GM23338 (cell line): ENCODE data around the gene APAF1.

ENCODE experiments used
- EZH2 ChIP-seq: fragments of 200-600 bp; sonication (generic); IDR thresholded peaks from one replicate; pipeline ENCODE4 v1.8.0; 2017; ENCODE audit warnings: antibody characterized with exemption, mild to moderate bottlenecking, low read depth; ENCODE audit not compliant: unreplicated experiment
- JUNB ChIP-seq: IDR thresholded peaks from one replicate; pipeline ENCODE4 v1.6.1; 2016; ENCODE audit warnings: antibody characterized with exemption; ENCODE audit not compliant: unreplicated experiment
- NANOG ChIP-seq: IDR thresholded peaks from 2 replicates; pipeline ENCODE4 v1.6.1; 2016; ENCODE audit warnings: antibody characterized with exemption, borderline replicate concordance
- POLR2AphosphoS5 ChIP-seq: IDR thresholded peaks from 2 replicates; pipeline ENCODE4 v1.6.1; 2016; ENCODE audit warnings: antibody characterized with exemption, low read depth
- STAT1 ChIP-seq: IDR thresholded peaks from one replicate; pipeline ENCODE4 v1.6.1; 2016; ENCODE audit warnings: antibody characterized with exemption; ENCODE audit not compliant: unreplicated experiment
- TF ChIP-seq, protein P1 (sequence below), 2 experiments: fragments of 200-600 bp in 1 of 2; sonication (generic) in 1 of 2; conservative IDR thresholded peaks; 2 replicates each; pipeline versions ENCODE4 v1.5.1 to v1.6.1; 2016 to 2017; ENCODE audit warnings: antibody characterized with exemption in 2 of 2, low read depth in 2 of 2, mild to moderate bottlenecking in 2 of 2, moderate library complexity in 1 of 2
- TF ChIP-seq, protein P2 (sequence below): IDR thresholded peaks from one replicate; pipeline ENCODE4 v1.6.1; 2018; ENCODE audit warnings: antibody characterized with exemption; ENCODE audit not compliant: unreplicated experiment

DNA sequence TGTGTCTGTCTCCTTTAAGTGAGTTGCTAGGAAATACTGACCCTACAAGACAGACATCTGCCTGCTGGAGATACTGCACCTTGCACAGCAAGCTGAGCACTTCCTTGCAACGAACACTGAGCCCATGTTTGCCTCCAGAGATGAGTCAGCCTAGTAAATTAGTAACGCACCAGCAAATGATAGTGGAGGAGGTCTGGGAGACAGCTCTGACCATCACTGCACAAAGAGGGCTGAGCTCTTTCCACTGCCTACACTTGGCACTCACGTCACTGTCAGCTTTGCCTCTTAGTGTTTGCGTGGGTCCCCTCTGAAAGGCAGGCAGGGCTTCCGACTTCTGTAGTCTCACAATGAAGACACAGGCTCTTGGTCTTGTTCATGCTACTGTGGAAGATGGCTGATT, 109.0 kb downstream of the APAF1 start:
- TF ChIP-seq POLR2AphosphoS5 (no peak), JUNB (no peak), STAT1 (no peak), EZH2 (no peak), NANOG (no peak)
- TF ChIP-seq, protein P1, sequence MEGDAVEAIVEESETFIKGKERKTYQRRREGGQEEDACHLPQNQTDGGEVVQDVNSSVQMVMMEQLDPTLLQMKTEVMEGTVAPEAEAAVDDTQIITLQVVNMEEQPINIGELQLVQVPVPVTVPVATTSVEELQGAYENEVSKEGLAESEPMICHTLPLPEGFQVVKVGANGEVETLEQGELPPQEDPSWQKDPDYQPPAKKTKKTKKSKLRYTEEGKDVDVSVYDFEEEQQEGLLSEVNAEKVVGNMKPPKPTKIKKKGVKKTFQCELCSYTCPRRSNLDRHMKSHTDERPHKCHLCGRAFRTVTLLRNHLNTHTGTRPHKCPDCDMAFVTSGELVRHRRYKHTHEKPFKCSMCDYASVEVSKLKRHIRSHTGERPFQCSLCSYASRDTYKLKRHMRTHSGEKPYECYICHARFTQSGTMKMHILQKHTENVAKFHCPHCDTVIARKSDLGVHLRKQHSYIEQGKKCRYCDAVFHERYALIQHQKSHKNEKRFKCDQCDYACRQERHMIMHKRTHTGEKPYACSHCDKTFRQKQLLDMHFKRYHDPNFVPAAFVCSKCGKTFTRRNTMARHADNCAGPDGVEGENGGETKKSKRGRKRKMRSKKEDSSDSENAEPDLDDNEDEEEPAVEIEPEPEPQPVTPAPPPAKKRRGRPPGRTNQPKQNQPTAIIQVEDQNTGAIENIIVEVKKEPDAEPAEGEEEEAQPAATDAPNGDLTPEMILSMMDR (conservative IDR thresholded peaks at IDR 0.05; ENCODE audit: low read depth in 2 of 2) = no peak
- TF ChIP-seq, protein P2, sequence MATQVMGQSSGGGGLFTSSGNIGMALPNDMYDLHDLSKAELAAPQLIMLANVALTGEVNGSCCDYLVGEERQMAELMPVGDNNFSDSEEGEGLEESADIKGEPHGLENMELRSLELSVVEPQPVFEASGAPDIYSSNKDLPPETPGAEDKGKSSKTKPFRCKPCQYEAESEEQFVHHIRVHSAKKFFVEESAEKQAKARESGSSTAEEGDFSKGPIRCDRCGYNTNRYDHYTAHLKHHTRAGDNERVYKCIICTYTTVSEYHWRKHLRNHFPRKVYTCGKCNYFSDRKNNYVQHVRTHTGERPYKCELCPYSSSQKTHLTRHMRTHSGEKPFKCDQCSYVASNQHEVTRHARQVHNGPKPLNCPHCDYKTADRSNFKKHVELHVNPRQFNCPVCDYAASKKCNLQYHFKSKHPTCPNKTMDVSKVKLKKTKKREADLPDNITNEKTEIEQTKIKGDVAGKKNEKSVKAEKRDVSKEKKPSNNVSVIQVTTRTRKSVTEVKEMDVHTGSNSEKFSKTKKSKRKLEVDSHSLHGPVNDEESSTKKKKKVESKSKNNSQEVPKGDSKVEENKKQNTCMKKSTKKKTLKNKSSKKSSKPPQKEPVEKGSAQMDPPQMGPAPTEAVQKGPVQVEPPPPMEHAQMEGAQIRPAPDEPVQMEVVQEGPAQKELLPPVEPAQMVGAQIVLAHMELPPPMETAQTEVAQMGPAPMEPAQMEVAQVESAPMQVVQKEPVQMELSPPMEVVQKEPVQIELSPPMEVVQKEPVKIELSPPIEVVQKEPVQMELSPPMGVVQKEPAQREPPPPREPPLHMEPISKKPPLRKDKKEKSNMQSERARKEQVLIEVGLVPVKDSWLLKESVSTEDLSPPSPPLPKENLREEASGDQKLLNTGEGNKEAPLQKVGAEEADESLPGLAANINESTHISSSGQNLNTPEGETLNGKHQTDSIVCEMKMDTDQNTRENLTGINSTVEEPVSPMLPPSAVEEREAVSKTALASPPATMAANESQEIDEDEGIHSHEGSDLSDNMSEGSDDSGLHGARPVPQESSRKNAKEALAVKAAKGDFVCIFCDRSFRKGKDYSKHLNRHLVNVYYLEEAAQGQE = no peak
